ENCODE measurements around the gene RNU1-3.
"Not testable (repeated sequence)": the region's sequence is repeated elsewhere in the genome, so short reads cannot be mapped to it uniquely, and the experiment has no call there.

RNU1-3 gene

DNA sequence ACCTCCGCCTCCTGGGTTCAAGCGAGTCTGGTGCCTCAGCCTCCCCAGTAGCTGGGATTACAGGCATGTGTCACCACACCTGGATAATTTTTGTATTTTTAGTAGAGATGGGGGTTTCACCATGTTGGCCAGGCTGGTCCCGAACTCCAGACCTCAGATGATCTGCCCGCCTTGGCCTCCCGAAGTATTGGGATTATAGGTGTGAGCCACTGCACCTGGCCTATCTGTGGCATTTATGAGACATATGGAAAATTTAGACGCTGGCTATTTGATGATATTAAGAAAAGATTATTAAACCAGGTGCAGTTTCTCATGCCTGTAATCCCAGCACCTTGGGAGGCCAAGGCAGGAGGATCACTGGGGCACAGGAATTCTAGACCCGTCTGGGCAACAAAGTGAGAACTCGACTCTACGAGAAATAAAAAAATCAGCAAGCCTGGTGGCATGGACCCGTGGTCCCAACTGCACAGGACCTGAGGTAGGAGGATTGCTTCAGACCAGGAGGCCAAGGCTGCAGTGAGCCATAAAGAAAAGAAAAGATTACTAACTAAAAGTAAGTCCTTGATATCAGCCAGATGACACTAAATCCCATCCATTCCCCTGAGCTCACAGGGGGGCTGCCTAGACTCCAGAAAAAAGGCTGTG, 30.1 kb downstream of the RNU1-3 start:
- not testable (repeated sequence) for DNase-seq

DNA sequence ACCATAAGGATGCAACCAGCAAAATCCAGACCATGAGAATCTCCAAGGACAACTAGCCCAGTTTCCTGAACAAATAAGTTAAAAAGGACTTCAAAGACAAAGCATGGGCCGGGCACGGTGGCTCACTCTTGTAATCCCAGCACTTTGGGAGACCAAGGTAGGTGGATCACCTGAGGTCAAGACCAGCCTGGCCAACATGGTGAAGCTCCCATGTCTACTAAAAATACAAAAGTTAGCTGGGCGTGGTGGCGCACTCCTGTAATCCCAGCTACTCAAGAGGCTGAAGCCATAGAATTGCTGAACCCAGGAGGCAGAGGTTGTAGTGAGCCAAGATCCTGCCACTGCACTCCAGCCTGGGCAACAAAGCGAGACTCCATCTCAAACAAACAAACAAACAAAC, 30.8 kb downstream of the RNU1-3 start:
- not testable (repeated sequence) for DNase-seq

DNA sequence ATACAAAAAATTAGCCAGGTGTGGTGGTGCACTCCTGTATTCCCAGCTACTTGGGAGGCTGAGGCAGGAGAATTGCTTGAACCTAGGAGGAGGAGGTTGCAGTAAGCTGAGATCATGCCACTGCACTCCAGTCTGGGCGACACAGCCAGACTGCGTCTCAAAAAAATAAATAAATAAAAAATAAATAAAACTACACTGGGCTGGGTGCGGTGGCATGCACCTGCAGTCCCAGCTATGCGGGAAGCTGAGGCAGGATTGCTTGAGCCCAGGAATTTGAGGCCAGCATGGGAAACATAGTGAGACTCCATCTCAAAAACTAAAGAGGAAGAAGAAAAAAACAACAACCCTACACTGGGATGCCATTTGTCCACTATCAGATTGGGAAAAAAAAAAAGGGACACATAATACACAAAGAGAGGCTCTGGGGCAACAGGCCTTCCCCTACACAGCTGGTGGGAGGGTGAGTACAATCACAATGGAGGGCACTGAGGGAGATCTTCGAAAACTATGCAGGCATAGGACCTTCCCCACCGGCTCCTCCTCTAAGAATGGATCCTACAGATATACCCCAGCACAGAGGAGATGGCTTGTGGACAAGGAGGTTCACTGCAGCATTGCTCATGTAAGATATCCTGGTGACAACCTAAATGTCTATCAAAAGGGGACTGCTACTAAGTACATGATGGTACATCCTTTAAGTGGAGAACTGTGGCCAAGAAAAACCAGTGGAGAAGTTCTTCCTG, 33.0 kb downstream of the RNU1-3 start:
- DNase-seq = not testable (repeated sequence)

DNA sequence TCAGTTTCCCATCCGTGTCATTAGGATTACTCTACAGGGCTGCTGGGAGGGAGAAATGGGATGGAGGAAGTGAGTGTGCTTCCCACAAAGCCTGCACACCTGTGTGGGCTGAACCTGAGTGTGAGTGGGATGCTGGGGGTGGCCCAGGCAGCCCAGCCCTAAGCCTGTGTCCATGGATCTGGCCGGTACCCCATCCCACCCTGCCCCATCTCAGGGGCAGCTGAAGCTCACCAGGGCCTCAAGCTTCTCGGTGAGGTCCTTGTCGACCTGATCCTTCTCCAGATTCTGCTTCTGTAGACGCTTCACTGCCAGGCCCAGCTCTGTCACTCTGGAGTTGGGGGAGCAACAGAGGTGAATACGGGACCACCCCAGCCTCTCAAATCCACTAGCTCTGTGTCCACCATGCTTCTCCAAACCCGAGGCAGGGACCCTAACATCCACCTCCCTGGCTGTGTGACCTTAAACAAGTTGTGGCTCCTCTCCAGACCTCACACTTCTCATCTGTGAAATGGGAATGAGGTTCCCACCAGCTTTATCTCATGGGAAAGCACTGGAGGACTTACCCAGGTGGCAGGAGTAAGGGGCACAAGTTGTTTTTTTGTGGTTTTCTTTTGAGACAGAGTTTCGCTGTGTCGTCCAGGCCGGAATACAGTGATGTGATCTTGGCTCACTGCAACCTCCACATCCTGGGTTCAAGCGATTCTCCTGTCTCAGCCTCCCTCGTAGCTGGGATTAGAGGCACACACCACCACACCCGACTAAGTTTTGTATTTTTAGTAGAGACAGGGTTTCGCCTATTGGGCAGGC, 34.5 kb downstream of the RNU1-3 start:
- not testable (repeated sequence) for DNase-seq

DNA sequence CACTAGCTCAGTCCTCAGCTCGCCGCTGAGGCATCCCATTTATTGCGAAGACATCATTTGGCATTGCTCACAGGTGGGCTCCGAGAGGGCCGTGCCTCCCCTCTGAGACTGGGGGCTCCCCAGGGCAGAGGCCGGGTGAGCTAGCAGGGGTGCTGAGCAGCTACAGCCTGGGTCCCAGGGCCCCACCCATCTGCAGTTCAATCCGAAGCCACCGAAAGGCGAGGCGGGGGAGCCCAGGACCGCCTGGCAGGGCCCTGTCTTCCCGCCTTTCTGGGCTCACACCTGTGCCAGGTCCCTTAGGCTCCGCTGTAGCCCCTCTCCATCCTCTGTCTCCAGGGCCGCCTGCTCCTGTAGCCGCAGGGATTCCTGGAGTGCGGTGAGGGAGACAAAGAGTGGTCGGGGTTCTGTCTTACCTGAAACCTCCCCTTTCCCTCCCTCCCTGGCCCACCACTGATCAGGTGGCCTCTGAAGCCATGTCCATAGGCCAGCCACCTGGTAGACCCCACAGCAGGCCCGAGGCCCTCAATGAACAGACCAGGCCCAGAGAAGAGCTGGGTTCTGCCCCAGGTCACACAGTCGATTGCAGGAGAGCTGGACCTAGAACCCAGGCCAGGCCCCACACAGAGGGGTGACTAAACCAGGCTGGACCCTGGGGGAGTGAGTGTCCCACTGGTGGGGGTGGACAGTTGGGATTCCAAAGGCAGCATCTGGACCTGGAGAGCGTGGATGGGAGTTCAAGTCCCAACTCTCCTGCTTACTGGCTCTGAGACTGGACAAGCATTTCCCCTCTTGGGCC, 35.3 kb downstream of the RNU1-3 start:
- DNase-seq = no peak

DNA sequence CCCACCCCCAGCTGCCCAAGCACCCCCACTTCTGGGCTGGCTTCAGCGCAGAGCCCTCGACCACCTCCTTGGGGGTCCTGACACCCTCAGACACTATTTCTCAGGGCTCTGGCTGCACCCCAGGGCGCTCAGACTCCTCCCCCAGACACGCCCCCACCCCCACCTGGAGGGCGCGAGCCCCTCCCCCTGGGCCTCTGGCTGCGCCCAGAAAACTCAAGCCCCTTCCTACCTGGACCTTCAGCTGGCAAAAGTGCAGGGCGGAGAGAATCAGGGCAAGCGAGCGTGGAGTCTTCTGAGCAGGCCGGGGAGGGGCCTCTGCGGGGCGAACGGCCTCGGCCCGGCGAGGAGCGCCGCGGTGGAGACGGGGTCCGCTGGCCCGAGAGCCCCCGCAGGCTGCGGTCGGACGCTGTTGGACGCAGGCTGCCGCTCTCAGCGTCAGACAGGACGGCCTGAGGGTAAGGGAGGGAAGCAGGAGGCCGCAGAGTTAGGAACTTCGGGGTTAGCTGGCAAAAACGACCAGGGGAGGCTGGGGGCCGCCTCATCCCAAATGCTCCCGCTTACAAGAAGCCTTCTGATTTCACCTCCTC, 36.0 kb downstream of the RNU1-3 start:
- DNase-seq = no peak

DNA sequence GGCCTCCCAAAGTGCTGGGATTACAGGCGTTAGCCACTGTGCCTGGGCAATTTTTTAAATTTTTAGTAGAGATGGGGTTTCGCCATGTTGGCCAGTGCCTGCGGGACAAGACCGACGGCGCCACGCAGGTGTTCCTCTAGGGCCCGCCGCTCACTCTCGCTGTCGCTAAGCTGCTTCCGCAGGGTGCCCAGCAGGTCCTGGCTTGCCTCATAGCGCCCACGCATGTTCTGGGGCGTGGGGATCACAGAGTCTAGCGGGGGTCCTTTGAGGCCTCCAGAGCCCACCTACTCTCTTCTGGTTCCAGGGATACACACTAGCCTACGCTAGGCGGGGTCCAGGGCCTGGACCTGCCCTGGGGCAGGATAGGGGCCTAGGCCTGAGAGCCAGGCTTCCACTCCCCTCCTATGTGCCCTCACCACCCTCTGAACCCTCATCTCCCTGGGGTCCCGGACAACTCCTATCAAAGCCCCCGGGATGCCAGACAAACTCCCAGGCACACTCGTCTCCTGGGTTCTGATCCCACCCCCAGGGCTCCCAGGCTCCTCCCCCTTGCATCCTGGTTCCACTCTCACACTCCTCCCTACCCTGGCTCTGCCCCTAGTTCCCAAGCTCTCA, 36.7 kb downstream of the RNU1-3 start:
- DNase-seq = not testable (repeated sequence)

DNA sequence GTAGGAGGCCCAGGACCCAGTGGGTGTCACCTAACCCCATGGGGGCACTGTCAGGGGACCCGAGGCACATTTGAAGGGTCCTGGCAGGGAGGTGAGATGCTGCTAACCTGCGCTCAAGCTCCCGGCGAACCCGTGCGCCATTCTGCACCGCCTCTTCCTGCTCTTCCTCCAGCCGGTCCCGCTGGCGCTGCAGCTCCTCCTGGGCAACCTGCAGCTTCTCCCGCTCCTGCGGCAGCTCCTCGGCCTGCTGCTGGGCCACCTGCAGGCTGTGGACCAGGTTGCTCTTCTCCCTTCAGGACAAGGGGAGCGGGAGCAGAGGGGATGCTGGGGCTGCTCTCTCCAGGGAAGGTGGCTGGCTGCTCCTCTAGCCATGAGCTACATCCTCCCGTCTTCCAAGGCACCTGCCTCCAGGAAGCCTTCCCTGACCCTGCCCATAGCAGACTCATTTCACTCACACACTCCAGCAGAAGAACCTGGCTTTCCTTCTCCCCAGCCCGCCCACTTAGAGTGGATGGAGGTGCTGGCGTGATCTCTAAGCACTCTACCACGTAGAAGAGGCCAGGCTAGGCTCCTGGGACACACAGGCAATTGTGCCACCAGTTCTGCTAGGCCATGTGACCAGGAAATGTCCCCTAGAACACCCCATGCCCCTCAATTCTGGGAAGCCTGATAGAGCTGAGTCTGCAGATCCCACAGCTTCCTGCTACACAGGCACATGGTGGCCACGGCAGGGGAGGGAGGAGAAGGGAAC, 38.2 kb downstream of the RNU1-3 start:
- DNase-seq = no peak

DNA sequence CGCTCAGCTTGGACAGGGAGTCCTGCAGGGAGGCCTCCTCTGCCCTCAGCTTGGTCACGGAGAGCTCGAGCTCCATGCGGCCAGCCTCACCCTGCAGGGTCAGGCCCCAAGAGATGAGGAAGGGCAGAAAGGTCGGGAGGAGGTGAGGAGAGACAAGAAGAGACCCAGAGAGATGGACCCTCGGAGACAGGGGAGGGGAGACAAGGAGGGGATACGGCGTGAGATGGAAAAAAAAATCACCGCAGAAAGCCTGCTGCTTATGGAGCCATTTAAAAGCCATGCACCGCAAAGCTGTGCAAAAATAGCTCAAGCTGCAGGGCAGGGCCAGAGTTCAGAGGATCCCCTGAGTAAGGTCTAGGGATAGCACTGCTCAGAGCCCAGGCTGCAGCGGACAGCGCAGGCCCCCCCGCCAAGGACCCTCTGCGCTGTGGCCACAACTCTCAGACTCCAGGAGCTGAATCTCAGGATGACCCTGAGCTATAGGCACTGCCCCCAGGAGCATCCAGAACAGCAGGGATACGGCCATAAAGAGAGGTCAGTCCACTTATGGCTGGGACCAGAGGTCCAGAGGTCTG, 40.3 kb downstream of the RNU1-3 start:
- not testable (repeated sequence) for DNase-seq

DNA sequence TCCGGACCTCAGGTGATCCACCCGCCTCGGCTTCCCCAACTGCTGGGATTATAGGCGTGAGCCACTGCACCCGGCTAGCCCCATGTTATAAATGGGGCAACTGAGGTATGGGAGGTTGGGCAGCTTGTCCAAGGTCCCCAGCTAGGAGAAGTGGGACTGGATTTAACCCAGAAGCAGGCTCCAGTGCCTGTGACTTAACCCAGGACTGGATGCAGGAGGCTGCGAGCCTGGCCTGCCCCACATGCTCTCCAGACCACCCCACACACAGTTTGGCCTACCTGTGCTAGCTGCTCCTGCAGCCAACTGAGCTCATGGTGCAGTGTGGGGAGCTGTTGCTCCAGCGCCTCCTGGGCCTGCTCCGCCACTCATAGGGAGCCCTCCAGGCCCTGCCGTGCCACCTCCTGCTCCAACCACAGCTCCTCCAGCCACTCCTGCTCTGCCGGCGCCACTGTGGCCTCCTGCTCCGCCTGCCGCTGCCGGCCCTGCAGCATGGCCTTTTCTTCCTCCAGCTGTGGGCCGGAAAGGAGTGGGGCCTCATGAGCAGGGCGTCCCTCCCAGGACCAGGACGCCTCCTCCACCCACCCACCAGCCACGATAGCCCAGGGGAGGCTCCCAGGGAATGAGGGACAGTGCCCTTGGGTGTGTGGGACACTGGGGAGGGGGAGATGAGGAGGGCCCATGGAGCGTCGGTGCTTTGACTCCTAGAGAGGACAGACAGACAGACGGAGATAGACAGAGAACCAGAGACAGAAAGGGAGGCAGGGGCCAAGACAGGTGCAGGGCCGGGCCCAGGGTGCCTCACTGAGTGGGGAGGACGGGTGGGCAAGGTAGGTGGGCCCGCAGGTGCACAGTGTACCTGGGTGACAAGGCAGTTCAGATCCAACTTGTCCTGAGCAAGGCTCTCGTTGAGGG, 41.0 kb downstream of the RNU1-3 start:
- DNase-seq = no peak

DNA sequence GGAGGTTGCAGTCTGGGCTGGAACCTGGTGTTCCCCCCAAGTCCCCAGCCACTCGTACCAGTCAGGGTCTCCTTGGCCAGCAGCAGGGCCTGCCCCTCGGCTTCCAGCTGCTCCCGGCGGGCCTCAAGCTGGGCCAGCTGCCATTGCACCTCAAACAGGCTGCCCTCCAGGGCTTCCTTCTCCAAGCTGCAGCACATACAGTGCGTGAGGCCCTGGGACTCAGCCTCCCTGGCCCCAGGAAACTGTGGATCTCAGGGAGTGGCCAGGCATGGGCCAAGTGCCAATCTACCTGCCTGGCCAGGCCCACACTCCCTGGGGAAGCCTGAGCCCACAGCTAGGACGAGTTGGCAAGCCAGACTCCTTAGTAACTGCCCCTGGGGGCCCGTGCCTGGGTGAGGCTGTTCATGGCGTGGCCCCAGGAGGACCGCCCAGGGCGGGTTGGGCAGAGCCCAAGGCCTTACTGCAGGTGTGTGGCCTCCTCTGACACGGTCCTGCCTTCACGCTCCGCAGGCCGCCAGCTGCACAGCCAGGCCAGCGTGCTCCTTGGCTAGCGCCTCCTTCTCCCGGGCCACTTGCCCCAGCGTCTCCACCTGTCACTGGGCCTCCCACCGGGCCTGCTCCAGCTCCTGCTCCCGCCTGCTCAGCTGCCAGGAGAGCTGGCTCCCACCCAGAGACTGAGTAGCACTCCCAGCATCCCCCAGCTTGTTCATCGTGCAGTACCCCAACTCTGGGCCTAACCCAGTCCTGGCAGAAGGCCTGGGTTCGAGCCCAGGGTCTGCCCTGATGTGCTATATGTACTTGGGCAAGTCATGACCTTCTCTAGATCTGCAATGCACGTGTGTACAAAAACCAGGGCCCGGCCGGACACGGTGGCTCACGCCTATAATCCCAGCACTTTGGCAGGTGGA, 42.7 kb downstream of the RNU1-3 start:
- DNase-seq = not testable (repeated sequence)

DNA sequence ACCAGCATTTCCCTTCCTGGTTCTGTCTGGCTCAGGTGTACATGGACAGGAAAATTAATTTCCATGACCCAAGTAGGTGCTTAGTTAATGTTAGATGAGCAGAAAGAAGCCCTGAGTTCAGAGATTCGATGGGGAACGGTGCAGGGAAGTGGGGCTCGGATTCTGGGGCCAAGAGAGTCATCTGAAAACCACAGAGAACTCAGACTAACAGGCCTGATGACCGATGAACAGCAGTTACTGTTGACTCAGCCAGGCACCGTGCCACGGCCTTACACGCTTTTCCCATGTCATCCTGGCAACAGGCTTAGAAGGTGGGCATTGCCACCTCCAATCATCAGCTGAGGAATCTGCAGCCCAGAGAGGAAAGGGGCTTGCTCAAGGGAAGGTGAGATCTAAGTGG, 43.4 kb downstream of the RNU1-3 start:
- not testable (repeated sequence) for DNase-seq

DNA sequence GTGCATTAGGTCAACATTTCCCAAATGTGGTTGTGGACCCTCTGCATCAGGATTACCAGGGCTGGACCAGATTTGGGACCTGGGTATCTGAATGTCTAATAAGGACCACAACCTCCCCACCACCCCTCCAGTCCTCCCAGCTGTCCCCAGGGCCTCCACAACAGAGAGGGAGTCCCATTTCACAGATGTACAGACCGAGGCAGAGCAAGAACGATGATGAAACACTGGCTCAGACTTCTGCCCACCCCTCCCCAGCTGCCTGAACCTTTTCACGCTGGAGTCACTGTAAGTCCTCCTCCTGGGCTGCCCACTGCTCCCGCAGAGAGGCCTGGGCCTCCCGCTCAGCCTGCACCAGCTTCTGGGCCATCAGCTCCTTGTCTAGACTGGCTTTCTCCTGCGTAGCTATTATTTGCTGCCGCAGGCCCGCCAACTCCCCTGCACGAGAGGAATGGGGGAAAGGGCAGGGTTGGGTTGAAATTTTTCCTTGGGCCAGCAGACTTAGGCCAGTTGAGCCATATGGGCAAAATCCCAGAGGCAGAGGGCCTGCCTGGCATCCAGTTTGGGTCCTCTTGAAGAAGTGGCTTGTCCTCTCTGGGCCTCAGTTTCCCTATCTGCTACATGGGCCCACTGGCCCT, 45.0 kb downstream of the RNU1-3 start:
- DNase-seq = not testable (repeated sequence)

DNA sequence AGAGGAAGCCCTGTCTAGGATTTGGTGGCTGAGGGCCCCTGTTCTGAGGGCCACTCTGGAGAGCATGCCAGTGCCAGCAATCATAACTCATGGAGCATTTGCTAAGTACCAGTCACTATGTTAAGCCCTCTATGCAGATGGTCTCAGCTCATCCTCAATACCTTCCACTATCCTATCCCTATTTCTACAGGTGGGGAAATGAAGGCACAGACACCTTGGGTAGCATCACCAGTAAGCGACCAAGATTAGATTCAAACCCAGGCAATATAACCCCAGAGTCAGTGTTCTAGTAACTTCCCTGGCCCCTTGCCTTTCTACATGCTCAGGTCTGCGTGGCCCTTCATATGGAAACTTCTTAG, 45.5 kb downstream of the RNU1-3 start:
- DNase-seq = no peak

DNA sequence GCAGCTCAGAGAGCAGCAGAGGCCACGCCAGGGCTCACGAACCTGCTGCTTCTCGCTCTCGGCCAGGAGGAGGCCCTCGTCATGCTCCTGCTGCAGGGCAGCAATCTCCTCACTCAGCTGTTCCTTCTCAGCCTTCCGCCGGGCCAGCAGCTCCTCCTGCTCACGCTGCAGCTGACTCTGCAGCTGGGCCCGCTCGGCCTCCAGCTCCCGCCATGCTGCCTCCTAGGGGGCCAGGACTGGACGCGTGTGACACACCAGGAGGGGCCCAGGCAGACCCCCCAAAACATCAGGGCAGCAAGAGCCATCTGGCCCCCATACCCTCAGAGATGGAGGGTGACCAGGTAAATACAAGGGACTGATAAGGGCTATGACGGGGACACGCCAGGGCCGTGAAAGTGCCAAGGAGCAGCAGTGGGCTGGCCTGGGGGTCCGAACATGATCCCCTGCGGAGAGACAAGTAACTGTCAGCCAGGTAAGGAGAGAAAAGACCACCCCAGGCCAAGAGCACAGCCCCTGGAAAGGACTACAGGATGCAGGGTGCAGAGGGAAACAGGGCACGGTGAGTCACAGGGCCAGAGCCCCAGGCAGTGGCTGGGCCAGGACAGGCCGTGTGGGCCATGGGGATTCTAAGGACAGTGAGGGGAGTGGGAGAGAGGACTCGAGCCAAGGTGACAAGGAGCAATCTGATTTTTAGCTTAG, 46.8 kb downstream of the RNU1-3 start:
- DNase-seq = not testable (repeated sequence)

DNA sequence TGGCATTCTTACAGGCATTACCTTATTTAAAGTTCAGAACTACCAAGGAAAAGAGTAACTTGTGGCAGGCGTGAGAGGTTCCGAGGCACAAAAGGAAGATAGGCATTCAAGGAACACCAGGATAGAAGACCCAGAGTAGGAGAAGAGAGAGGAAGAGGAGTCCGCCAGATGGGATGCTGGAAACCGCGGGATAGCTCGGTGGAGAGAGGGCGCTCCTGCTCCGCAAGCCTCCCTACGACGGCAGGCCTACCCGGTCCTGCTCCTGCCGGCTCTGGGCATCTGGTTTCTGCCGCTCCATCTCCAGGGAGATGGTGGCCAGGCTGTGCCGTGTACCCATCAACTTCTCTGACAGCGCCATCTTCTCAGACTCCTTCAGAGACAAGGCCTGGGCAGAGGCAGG, 48.0 kb downstream of the RNU1-3 start:
- DNase-seq = no peak

DNA sequence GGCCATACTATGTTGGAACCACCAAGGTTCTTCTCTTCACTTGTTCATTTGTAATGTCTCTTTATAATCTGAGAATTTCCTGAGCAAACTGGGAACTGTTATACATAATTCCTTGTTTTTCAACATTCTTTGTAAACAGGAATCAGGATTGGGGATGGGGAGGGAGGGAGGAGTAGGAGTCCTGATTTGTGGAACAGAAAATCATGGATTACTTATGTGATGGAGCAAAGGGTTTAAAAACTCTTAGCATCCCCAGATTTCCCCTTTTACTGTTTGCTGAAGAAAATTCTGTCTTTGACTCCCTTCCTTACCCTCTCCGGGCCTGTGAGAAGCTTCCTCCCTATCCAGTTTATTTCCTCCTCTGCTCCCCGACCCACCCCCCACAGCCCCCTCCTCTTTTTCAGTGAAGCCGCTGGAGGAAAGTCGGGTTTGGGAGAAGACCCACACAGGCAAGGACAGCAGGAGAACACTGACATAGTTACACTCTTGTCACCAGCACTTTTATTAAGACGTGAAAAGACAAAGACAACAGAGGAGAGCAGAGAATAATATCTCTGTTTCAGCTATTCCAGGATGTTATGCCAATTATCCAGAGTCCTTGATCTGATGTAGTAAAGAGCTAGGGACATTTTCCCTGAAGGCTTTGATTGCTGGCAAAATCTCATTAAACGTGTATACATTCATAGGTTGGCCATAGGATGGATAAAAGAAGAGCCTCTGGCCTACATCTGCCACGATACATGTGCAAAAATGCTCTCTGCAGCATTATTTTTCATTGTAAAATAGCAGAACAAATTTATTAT, 48.8 kb downstream of the RNU1-3 start:
- DNase-seq = no peak

Measured in NCI-H1694 treated with DMSO at 0.1 percent for 48 hours (cell line).